Keratinocyte (primary cell): ENCODE measurements around the gene UFSP1.

ENCODE experiments used
- CTCF ChIP-seq, 3 experiments: IDR thresholded peaks in 1 of 3; conservative IDR thresholded peaks in 1 of 3; optimal IDR thresholded peaks in 1 of 3; 2 replicates in 2 of 3; 3 replicates in 1 of 3; pipeline versions ENCODE3 to v1.5.1; 2011; ENCODE audit warnings: low read length in 3 of 3, mild to moderate bottlenecking in 3 of 3, moderate library complexity in 2 of 3, control low read depth in 1 of 3, inconsistent platforms in 1 of 3; ENCODE audit not compliant: insufficient read depth in 2 of 3; ENCODE audit errors: extremely low read depth in 1 of 3
- EZH2 ChIP-seq: IDR thresholded peaks from one replicate; pipeline ENCODE4 v1.6.1; 2012; ENCODE audit warnings: inconsistent platforms, mild to moderate bottlenecking, low read length, moderate library complexity

GRCh38 chr7:100880645-100881044 lies 8.9 kb downstream of the UFSP1 start:
- TF ChIP-seq CTCF (optimal IDR thresholded peaks at IDR 0.05 in 1 of 3, IDR thresholded peaks at IDR 0.05 in 1 of 3, conservative IDR thresholded peaks at IDR 0.05 in 1 of 3; ENCODE audit: extremely low read depth in 1 of 3, insufficient read depth in 2 of 3, low read length in 3 of 3) (no peak), EZH2 (no peak)
